Measurements from ENCODE around the gene NWD2.

DNA sequence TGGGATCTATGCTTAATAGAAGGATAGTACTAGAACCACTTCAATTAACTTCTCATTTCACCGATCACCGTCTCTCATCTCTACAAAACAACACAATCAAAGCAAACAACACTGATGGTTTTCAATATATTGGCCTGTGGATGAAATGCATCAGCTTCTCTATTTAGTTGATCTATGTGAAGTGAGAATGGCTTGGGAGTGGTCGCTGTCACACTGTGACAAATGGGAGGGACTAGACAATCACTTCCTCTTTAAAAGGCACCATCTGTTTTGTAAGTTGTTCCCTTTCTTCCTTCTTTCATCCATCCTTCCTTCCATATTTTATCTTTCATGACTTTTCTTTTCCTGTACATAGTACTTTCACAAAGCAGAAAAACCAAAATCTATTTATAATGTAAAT lies 23.9 kb upstream of the NWD2 start:
- TF ChIP-seq GATA3 (IDR thresholded peaks at IDR 0.05; ENCODE audit: low read depth, low read length), result no peak
- no peak for TF ChIP-seq GATA2 (IDR thresholded peaks at IDR 0.05; ENCODE audit: low read depth, low read length)

Measured in SH-SY5Y (cell line).